ENCODE data around the gene DLG2.

GRCh38 chr11:83924795-83925542 lies 1702.2 kb downstream of the DLG2 start:
- TF ChIP-seq CTCF (IDR thresholded peaks at IDR 0.05) (no peak), ZFX (IDR thresholded peaks at IDR 0.05; ENCODE audit: borderline replicate concordance) (no peak)

Measured in 22Rv1 (cell line).